CD4-positive, alpha-beta T cell treated with Interleukin-2 at 100 ng/mL for 4 hours (primary cell): ENCODE measurements around the gene SPTBN4.
"Not testable (repeated sequence)": the region's sequence is repeated elsewhere in the genome, so short reads cannot be mapped to it uniquely, and the experiment has no call there.

Source experiments
- DNase-seq: peaks from one replicate; pipeline ENCODE4 v3.0.0-alpha.2; 2020; ENCODE audit warnings: low spot score

Gene SPTBN4

DNA sequence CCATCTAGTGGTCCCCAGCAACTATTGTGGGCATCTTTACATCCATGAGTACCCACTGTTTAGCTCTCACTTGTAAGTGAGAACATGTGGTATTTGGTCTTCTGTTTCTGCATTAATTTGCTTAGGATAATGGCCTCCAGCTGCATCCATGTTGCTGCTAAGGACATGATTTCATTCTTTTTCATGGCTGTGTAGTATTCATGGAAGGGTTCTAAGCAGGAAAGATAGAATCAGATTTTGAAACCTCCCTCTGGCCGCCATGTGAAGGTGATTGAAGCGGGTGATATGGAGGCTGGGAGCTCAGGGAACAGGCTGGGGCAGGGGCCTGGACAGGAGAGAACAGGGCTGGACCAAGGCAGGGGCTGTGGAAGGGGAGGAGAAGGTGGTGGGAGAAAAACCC, 154.5 kb downstream of the SPTBN4 start:
- no peak for DNase-seq

DNA sequence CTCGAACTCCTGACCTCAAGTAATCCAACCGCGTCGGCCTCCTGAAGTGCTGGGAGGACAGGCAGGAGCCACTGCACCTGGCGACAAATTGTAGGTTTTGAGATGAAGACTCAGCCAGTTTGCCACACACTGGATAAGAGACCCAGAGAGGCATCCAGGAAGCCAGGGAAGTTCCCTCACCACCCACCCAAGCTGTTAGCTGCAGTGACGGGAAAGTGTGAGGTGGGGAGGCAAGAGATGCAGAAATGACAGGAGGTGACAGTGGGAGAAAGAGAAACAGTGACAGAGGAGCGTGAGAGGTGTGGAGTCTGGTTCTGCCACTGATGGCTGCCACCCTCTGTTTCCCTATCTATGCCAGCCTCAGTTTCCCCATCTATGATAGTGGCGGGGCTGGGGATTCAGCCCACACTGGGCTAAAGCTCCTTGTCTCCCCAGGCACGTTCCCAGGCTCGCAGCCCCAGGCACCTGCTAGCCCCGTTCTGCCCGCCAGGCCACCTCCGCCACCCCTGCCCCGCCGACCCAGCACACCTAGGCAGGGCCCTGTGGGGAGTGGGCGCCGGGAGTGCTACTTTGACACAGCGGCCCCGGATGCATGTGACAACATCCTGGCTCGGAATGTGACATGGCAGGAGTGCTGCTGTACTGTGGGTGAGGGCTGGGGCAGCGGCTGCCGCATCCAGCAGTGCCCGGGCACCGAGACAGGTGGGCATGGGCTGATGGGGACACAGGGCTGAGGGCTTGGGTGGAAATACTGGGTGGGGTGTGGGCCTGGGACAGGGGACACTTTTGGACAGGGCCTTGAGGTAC, 155.4 kb downstream of the SPTBN4 start:
- no peak for DNase-seq

DNA sequence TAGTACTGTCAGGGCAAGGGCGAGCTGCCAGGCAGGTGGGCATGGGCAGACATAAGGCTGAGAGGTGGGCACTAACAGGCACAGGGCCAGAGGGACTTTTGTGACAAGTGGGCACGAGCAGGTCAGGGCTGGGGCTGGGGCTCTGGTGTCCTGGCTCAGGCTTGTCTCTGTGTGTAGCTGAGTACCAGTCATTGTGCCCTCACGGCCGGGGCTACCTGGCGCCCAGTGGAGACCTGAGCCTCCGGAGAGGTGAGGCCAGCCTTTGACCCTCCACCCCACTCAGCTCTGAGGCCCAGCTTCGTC, 155.9 kb downstream of the SPTBN4 start:
- DNase-seq: no peak

DNA sequence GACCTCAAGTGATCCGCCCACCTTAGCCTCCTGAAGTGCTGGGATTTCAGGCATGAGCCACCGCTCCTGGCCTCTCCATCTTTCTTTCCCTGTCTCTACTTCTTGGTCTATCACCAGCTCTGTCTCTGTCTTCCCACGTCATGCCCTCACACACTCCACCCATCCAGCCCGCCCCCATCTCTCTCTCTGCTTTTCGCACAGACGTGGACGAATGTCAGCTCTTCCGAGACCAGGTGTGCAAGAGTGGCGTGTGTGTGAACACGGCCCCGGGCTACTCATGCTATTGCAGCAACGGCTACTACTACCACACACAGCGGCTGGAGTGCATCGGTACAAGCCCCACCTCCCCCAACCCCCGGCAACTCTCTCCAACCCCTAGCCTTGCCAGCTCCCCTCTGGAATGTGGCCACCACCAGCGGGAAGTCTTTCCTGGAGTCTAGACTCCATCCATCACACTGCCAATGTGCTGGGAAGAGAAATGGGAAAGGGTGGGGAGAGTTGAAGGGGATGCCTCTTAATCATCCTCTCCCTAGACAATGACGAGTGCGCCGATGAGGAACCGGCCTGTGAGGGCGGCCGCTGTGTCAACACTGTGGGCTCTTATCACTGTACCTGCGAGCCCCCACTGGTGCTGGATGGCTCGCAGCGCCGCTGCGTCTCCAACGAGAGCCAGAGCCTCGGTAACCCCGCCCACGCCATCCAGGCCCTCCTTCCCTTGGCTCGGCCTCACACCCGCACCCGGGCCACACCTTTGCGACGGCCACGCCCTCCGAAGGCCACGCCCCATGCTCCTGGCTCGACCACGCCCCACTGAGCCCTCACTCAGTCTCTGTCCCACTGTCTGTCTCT, 156.8 kb downstream of the SPTBN4 start:
- no peak for DNase-seq

DNA sequence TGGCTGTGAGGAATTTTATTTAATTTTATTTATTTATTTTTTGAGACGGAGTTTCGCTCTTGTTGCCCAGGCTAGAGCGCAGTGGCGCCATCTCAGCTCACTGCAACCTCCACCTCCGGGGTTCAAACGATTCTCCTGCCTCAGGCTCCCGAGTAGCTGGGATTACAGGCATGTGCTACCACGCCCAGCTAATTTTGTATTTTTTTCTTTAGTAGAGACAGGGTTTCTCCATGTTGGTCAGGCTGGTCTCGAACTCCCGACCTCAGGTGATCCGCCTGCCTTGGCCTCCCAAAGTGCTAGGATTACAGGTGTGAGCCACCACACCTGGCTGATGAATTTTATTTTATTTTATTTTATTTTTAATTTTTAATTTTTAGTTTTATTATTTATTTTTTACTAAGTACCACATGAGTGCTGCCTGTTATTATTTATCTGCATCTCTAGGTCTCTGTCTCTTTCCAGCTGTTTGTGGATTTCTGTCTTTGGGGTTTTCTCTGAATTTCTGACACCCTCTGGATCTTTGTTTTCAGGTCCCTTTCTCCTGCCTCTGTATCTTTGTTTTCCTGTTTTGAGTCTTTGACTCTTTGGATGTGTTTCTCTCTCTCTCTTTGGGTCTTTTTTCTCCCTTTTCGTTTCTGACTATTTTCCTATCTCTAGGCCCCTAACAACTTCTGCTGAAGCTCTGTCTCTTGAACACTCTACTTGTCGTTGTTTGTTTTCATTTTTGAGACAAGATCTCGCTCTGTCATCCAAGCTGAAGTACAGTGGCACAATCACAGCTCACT, 157.8 kb downstream of the SPTBN4 start:
- DNase-seq: not testable (repeated sequence)

DNA sequence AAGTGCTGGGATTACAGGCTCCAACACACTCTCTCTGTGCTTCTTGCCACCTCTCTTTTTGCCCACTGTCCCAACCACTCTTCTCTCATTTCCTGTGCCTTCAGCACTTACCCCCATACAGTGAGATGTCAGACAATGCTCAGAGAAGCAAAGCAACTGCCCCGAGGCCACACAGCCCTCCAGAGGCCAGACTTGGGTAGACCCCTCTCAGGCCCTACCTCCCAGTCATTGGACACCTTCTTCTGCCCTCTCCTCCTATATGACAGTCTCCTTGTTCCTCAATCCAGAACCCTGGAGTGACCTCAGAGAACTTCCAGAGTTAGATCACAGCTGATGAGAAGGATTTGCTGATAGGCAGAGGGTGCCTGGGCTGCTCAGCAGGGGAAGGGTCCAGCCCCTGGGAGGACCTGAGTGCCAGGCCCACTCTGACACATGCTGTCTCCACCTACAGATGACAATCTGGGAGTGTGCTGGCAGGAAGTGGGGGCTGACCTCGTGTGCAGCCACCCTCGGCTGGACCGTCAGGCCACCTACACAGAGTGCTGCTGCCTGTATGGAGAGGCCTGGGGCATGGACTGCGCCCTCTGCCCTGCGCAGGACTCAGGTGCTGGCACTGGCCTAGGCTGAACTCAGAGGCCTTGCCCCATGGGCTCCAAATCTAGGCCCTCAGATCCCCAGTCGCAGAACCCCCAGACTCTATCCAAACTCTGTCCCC, 158.8 kb downstream of the SPTBN4 start:
- no peak for DNase-seq
